ENCODE measurements around the gene TAF1D.

The TAF1D gene

GRCh38 chr11:93736129-93736528 is 5.2 kb downstream of the TAF1D start:
- Histone ChIP-seq H3K4me1 (ENCODE audit: control insufficient read depth, insufficient read depth, low read depth, low read length) (peaks cover 4% of the 10 kb centered on the region), H2BK5ac (ENCODE audit: low read depth, low read length, poor library complexity, severe bottlenecking) (no peak overlapping the region), H3K36me3 (ENCODE audit: control insufficient read depth in 1 of 2, insufficient read depth in 2 of 2, low read depth in 1 of 2, low read length in 2 of 2) (peaks cover 11 to 90% of the 10 kb centered on the region in 2 experiments), H2BK15ac (ENCODE audit: low read depth, poor library complexity, severe bottlenecking) (no peak overlapping the region), H3K4me2 (ENCODE audit: low read length, poor library complexity, severe bottlenecking) (no peak overlapping the region), H2BK120ac (ENCODE audit: low read depth, low read length) (no peak overlapping the region), H4K91ac (ENCODE audit: low read length) (no peak overlapping the region), H3K79me1 (replicated peaks; ENCODE audit: low read length, poor library complexity, severe bottlenecking) (peaks cover 3% of the 10 kb centered on the region), H2AFZ (ENCODE audit: low read depth, low read length) (no peak overlapping the region), H3K27ac (ENCODE audit: low read length, poor library complexity, severe bottlenecking) (no peak overlapping the region), H3K23ac (ENCODE audit: low read length in 2 of 2) (no peak overlapping the region), H3K4ac (ENCODE audit: low read depth in 1 of 2, low read length in 2 of 2) (no peak overlapping the region), H2BK12ac (ENCODE audit: low read length in 2 of 2) (no peak overlapping the region), H3K14ac (ENCODE audit: low read length in 2 of 2) (no peak overlapping the region), H2AK5ac (ENCODE audit: low read length, severe bottlenecking) (no peak overlapping the region), H3K9me3 (ENCODE audit: control insufficient read depth, low read length) (no peaks in the 10 kb centered on the region), H3K9ac (ENCODE audit: low read length) (peak overlapping the region; percentile 100), H3K27me3 (ENCODE audit: control insufficient read depth in 1 of 2, insufficient read depth in 1 of 2, low read length in 2 of 2) (no peaks in the 10 kb centered on the region), H3K18ac (ENCODE audit: low read depth in 1 of 2, low read length in 2 of 2) (no peak overlapping the region), H3K4me3 (ENCODE audit: insufficient read depth in 1 of 2, low read depth in 1 of 2, low read length in 2 of 2) (peak overlapping the region in 1 of 2 experiments; percentile 99), H4K8ac (ENCODE audit: low read length) (no peak overlapping the region)
- peak; percentile 40 for DNase-seq

- no peak overlapping the region for H3K23ac ChIP-seq (ENCODE audit: low read length in 2 of 2)
These were observed 5.7 kb downstream of the TAF1D start for GRCh38 chr11:93735627-93736026.

GRCh38 chr11:93734427-93735222 is 6.7 kb downstream of the TAF1D start:
- peak overlapping the region; percentile 28 for H3K27ac ChIP-seq (ENCODE audit: low read length, poor library complexity, severe bottlenecking)
- H4K91ac ChIP-seq (ENCODE audit: low read length): no peak overlapping the region
- peaks cover 4% of the 10 kb centered on the region for H3K4me1 ChIP-seq (ENCODE audit: control insufficient read depth, insufficient read depth, low read depth, low read length)
- H3K23ac ChIP-seq (ENCODE audit: low read length in 2 of 2): no peak overlapping the region
- no peak overlapping the region for H2BK120ac ChIP-seq (ENCODE audit: low read depth, low read length)
- H3K36me3 ChIP-seq (ENCODE audit: control insufficient read depth in 1 of 2, insufficient read depth in 2 of 2, low read depth in 1 of 2, low read length in 2 of 2): peaks cover 11 to 100% of the 10 kb centered on the region in 2 experiments
- no peak overlapping the region for H4K8ac ChIP-seq (ENCODE audit: low read length)
- peak overlapping the region; percentile 28 for H3K4me2 ChIP-seq (ENCODE audit: low read length, poor library complexity, severe bottlenecking)
- H3K79me1 ChIP-seq (replicated peaks; ENCODE audit: low read length, poor library complexity, severe bottlenecking): peaks cover 3% of the 10 kb centered on the region
- no peaks in the 10 kb centered on the region for H3K9me3 ChIP-seq (ENCODE audit: control insufficient read depth, low read length)
- H3K4me3 ChIP-seq (ENCODE audit: insufficient read depth in 1 of 2, low read depth in 1 of 2, low read length in 2 of 2): no peak overlapping the region
- no peak for DNase-seq
- WGBS: 100% methylated on average over 1 of the region's 1 CpG
- no peak overlapping the region for H3K4ac ChIP-seq (ENCODE audit: low read depth in 1 of 2, low read length in 2 of 2)
- H3K18ac ChIP-seq (ENCODE audit: low read depth in 1 of 2, low read length in 2 of 2): no peak overlapping the region
- no peak overlapping the region for H3K14ac ChIP-seq (ENCODE audit: low read length in 2 of 2)
- no peak overlapping the region for H2AK5ac ChIP-seq (ENCODE audit: low read length, severe bottlenecking)
- no peaks in the 10 kb centered on the region for H3K27me3 ChIP-seq (ENCODE audit: control insufficient read depth in 1 of 2, insufficient read depth in 1 of 2, low read length in 2 of 2)
- no peak overlapping the region for H2BK5ac ChIP-seq (ENCODE audit: low read depth, low read length, poor library complexity, severe bottlenecking)
- no peak overlapping the region for H2BK12ac ChIP-seq (ENCODE audit: low read length in 2 of 2)
- no peak overlapping the region for H2BK15ac ChIP-seq (ENCODE audit: low read depth, poor library complexity, severe bottlenecking)
- H2AFZ ChIP-seq (ENCODE audit: low read depth, low read length): no peak overlapping the region
- H3K9ac ChIP-seq (ENCODE audit: low read length): peak overlapping the region; percentile 22

More at GRCh38 chr11:93735627-93736026, 5.7 kb downstream of the TAF1D start:
- no peak overlapping the region for H3K14ac ChIP-seq (ENCODE audit: low read length in 2 of 2)
- H3K9ac ChIP-seq (ENCODE audit: low read length): peak overlapping the region; percentile 100
- no peak for DNase-seq
- no peaks in the 10 kb centered on the region for H3K27me3 ChIP-seq (ENCODE audit: control insufficient read depth in 1 of 2, insufficient read depth in 1 of 2, low read length in 2 of 2)
- no peak overlapping the region for H3K4me3 ChIP-seq (ENCODE audit: insufficient read depth in 1 of 2, low read depth in 1 of 2, low read length in 2 of 2)
- H2AFZ ChIP-seq (ENCODE audit: low read depth, low read length): no peak overlapping the region
- no peak overlapping the region for H2BK12ac ChIP-seq (ENCODE audit: low read length in 2 of 2)
- no peak overlapping the region for H2BK15ac ChIP-seq (ENCODE audit: low read depth, poor library complexity, severe bottlenecking)
- peak overlapping the region; percentile 33 for H3K4me2 ChIP-seq (ENCODE audit: low read length, poor library complexity, severe bottlenecking)
- H3K4ac ChIP-seq (ENCODE audit: low read depth in 1 of 2, low read length in 2 of 2): no peak overlapping the region
- no peaks in the 10 kb centered on the region for H3K9me3 ChIP-seq (ENCODE audit: control insufficient read depth, low read length)
- peaks cover 3% of the 10 kb centered on the region for H3K79me1 ChIP-seq (replicated peaks; ENCODE audit: low read length, poor library complexity, severe bottlenecking)
- H3K4me1 ChIP-seq (ENCODE audit: control insufficient read depth, insufficient read depth, low read depth, low read length): peaks cover 4% of the 10 kb centered on the region
- no peak overlapping the region for H2BK5ac ChIP-seq (ENCODE audit: low read depth, low read length, poor library complexity, severe bottlenecking)
- H3K18ac ChIP-seq (ENCODE audit: low read depth in 1 of 2, low read length in 2 of 2): no peak overlapping the region
- H3K27ac ChIP-seq (ENCODE audit: low read length, poor library complexity, severe bottlenecking): no peak overlapping the region
- H4K91ac ChIP-seq (ENCODE audit: low read length): no peak overlapping the region
- no peak overlapping the region for H4K8ac ChIP-seq (ENCODE audit: low read length)
- peaks cover 11 to 95% of the 10 kb centered on the region in 2 experiments for H3K36me3 ChIP-seq (ENCODE audit: control insufficient read depth in 1 of 2, insufficient read depth in 2 of 2, low read depth in 1 of 2, low read length in 2 of 2)
- H2BK120ac ChIP-seq (ENCODE audit: low read depth, low read length): no peak overlapping the region
- WGBS: no CpG with 5 or more reads among the region's 1 CpG
- no peak overlapping the region for H2AK5ac ChIP-seq (ENCODE audit: low read length, severe bottlenecking)

DNA sequence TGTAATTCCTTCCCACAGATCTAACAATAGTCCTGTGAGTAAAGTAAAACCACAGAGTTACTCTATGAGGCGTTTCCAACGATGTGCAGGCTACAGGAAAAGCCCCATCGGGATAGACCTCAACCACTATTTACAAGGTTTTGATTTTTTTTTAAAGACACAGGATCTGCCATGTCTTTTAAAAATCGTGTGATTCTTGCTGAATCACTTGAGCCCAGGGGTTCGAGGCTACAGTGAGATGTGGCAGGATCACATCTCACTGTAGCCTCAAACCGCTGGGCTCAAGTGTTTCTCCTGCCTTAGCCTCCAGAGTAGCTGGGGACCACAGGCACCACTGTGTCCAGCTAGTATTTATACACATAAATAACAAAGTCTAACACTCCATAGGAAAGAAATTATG is 7.8 kb downstream of the TAF1D start:
- H3K4me1 ChIP-seq (ENCODE audit: control insufficient read depth, insufficient read depth, low read depth, low read length): peaks cover 4% of the 10 kb centered on the region
- no peak overlapping the region for H2BK12ac ChIP-seq (ENCODE audit: low read length in 2 of 2)
- no peak overlapping the region for H4K91ac ChIP-seq (ENCODE audit: low read length)
- no peak overlapping the region for H3K14ac ChIP-seq (ENCODE audit: low read length in 2 of 2)
- no peak overlapping the region for H3K23ac ChIP-seq (ENCODE audit: low read length in 2 of 2)
- H2AK5ac ChIP-seq (ENCODE audit: low read length, severe bottlenecking): no peak overlapping the region
- H3K4me2 ChIP-seq (ENCODE audit: low read length, poor library complexity, severe bottlenecking): no peak overlapping the region
- WGBS: 82% methylated on average over 6 of the region's 6 CpGs
- no peak overlapping the region for H2BK15ac ChIP-seq (ENCODE audit: low read depth, poor library complexity, severe bottlenecking)
- peaks cover 15 to 100% of the 10 kb centered on the region in 2 experiments for H3K36me3 ChIP-seq (ENCODE audit: control insufficient read depth in 1 of 2, insufficient read depth in 2 of 2, low read depth in 1 of 2, low read length in 2 of 2)
- no peak overlapping the region for H3K4me3 ChIP-seq (ENCODE audit: insufficient read depth in 1 of 2, low read depth in 1 of 2, low read length in 2 of 2)
- no peak overlapping the region for H2BK5ac ChIP-seq (ENCODE audit: low read depth, low read length, poor library complexity, severe bottlenecking)
- no peaks in the 10 kb centered on the region for H3K27me3 ChIP-seq (ENCODE audit: control insufficient read depth in 1 of 2, insufficient read depth in 1 of 2, low read length in 2 of 2)
- H4K8ac ChIP-seq (ENCODE audit: low read length): no peak overlapping the region
- no peak for DNase-seq
- H3K9ac ChIP-seq (ENCODE audit: low read length): peak overlapping the region; percentile 16
- no peak overlapping the region for H3K18ac ChIP-seq (ENCODE audit: low read depth in 1 of 2, low read length in 2 of 2)
- no peak overlapping the region for H2BK120ac ChIP-seq (ENCODE audit: low read depth, low read length)
- H3K79me1 ChIP-seq (replicated peaks; ENCODE audit: low read length, poor library complexity, severe bottlenecking): peaks cover 3% of the 10 kb centered on the region
- no peak overlapping the region for H2AFZ ChIP-seq (ENCODE audit: low read depth, low read length)
- H3K27ac ChIP-seq (ENCODE audit: low read length, poor library complexity, severe bottlenecking): peak overlapping the region; percentile 47
- no peak overlapping the region for H3K4ac ChIP-seq (ENCODE audit: low read depth in 1 of 2, low read length in 2 of 2)
- H3K9me3 ChIP-seq (ENCODE audit: control insufficient read depth, low read length): no peaks in the 10 kb centered on the region

All from mesenchymal stem cell (in vitro differentiated cells and primary cell).